ENCODE measurements around the gene VKORC1L1.
"Not testable (repeated sequence)": the region's sequence is repeated elsewhere in the genome, so short reads cannot be mapped to it uniquely, and the experiment has no call there.

GRCh38 chr7:65880242-65880641 is 7.4 kb downstream of the VKORC1L1 start:
- TF ChIP-seq YY1 (IDR thresholded peaks at IDR 0.05; ENCODE audit: insufficient read depth, insufficient read length); ZNF274 (IDR thresholded peaks at IDR 0.05; ENCODE audit: low read depth, low read length): not testable (repeated sequence)
